HAP-1 (cell line): ENCODE results near the gene ASIC3.
"Not testable (repeated sequence)": the region's sequence is repeated elsewhere in the genome, so short reads cannot be mapped to it uniquely, and the experiment has no call there.

ENCODE experiments used
- DNase-seq, 2 experiments: peaks; one replicate each; pipeline ENCODE4 v3.0.0-alpha.2; 2016 to 2020; ENCODE audit warnings: low spot score in 2 of 2
- H3K27me3 ChIP-seq: fragments of 250-450 bp; sonication (Bioruptor Pico); 2 replicates; pipeline ENCODE4 v1.5.1; 2020; ENCODE audit warnings: low read depth, mild to moderate bottlenecking, moderate library complexity
- H3K36me3 ChIP-seq: fragments of 250-450 bp; sonication (Bioruptor Pico); replicated peaks from 2 replicates; pipeline ENCODE4 v1.5.1; 2020; ENCODE audit warnings: mild to moderate bottlenecking
- H3K4me1 ChIP-seq: fragments of 250-450 bp; sonication (Bioruptor Pico); 2 replicates; pipeline ENCODE4 v1.5.1; 2020; ENCODE audit warnings: mild to moderate bottlenecking
- H3K4me3 ChIP-seq: fragments of 250-450 bp; sonication (Bioruptor Pico); 2 replicates; pipeline ENCODE4 v1.5.1; 2020; ENCODE audit warnings: mild to moderate bottlenecking, moderate library complexity
- H3K9me3 ChIP-seq: fragments of 250-450 bp; sonication (Bioruptor Pico); 2 replicates; pipeline ENCODE4 v1.5.1; 2020; ENCODE audit warnings: mild to moderate bottlenecking, moderate library complexity
- in situ Hi-C: fragments of 300-500 bp; cut with MboI; formaldehyde crosslinking; loops from 3 replicates; pipeline ENCODE4 v1.14.3; 2020; ENCODE audit warnings: low sequenced_read_pairs, inconsistent platforms, mixed read lengths

Gene ASIC3

DNA sequence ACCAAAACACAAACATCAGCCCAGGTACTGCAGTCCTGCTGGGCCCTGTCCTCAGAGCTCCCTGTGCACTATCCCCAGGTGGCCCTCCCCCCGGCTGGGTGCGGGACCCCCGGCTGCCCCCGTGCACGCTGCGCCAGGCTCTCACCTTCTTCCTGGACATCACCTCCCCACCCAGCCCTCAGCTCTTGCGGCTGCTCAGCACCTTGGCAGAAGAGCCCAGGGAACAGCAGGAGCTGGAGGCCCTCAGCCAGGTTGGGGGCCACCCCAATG lies 38.4 kb upstream of the ASIC3 start:
- no peak for DNase-seq
- Histone ChIP-seq H3K4me3 (no peak overlapping the region), H3K36me3 (no peaks in the 10 kb centered on the region), H3K4me1 (no peaks in the 10 kb centered on the region), H3K27me3 (no peaks in the 10 kb centered on the region), H3K9me3 (no peaks in the 10 kb centered on the region)
- in situ Hi-C loops = no loop called here

DNA sequence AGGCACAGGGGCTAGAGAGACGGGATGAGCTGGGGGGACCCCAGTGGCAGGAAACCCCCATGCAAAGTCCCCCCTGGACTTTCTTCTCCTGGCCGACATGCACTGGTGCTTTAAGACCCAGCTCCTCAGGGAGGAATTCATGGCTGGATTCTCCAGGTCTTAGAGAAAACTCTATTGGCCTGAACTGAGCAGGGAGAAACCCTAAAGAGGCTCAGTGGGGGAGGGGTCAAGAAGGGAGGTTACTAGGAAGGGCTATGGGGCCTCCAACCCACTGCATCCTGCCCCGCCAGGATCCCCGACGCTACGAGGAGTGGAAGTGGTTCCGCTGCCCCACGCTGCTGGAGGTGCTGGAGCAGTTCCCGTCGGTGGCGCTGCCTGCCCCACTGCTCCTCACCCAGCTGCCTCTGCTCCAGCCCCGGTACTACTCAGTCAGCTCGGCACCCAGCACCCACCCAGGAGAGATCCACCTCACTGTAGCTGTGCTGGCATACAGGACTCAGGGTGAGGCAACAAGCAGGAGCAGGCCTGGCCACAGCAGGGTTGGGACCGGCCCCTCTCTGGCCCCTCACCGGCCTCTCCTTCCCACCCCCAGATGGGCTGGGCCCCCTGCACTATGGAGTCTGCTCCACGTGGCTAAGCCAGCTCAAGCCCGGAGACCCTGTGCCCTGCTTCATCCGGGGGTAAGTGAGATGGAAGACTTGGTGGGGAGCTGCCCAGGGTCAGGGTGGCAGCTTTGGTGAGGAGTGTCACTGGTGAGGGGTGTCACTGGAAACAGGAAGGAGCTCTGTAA lies 37.8 kb upstream of the ASIC3 start:
- no peaks in the 10 kb centered on the region for H3K9me3 ChIP-seq
- H3K36me3 ChIP-seq = no peaks in the 10 kb centered on the region
- no peaks in the 10 kb centered on the region for H3K4me1 ChIP-seq
- in situ Hi-C loops = no loop called here
- H3K27me3 ChIP-seq = no peaks in the 10 kb centered on the region
- no peak for DNase-seq
- no peak overlapping the region for H3K4me3 ChIP-seq

DNA sequence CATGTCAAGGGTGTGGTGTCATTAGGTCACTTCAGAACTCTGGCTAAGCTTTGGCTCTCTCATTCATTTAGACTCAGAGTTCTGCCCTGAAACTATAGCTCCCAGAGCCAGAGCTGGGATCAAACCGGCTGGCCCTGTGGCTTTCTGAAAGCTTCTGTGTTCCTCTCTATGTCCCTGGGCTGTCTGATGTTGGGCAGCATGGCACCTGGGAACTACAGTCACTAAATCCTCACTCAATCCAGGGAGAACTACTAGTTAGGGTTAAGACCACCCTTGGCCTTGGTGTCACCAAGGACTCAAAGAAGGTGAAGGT lies 37.3 kb upstream of the ASIC3 start:
- no peak overlapping the region for H3K4me3 ChIP-seq
- H3K9me3 ChIP-seq = no peaks in the 10 kb centered on the region
- H3K27me3 ChIP-seq = no peaks in the 10 kb centered on the region

DNA sequence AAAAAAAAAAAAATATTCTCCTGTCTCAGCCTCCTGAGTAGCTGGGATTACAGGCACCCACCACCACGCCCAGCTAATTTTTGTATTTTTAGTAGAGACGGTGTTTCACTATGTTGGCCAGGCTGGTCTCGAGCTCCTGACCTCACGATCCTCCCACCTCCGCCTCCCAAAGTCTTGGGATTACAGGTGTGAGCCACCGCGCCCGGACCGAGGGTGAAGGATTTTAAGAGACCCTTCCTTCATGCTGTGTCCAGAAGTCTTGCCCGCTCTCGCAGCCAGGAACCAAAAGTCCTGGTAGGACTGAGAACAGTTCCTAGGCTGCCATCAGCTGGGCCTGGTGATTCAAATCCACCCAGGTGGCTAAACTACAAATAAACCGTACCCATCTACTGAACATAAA lies 36.7 kb upstream of the ASIC3 start:
- H3K4me3 ChIP-seq, H3K9me3 ChIP-seq, H3K4me1 ChIP-seq, in situ Hi-C loops, H3K27me3 ChIP-seq, DNase-seq, H3K36me3 ChIP-seq: not testable (repeated sequence)

More for the DNA sequence above, 37.3 kb upstream of the ASIC3 start:
- no peaks in the 10 kb centered on the region for H3K4me1 ChIP-seq
- DNase-seq = no peak
- H3K36me3 ChIP-seq = no peaks in the 10 kb centered on the region
- in situ Hi-C loops = no loop called here

DNA sequence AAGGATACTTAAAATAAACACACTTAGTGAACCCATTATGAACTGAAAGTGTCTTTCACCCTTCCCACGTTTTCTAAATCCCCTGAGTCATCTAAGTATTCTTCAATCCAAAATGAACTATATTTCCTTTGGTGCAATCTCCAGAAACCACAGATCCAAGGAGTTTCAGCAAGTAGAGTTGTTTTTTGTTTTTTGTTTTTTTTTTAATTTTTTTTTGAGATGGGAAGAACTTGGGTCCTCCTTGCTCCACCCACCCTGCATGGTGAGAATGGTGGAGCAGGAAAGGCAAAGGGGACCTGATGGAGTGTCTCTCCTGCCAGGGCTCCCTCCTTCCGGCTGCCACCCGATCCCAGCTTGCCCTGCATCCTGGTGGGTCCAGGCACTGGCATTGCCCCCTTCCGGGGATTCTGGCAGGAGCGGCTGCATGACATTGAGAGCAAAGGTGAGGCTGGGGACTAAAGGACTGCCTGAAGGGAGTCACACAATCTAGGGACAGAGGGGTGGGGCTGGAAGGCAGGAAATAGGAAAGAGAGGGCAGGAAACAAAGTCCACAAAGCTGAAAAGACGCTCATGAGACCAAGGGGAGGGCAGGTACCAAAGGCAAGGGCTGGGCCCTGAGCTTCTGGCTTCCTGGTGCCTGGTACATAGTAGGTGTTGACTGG lies 36.2 kb upstream of the ASIC3 start:
- no peaks in the 10 kb centered on the region for H3K36me3 ChIP-seq
- in situ Hi-C loops = no loop called here

DNA sequence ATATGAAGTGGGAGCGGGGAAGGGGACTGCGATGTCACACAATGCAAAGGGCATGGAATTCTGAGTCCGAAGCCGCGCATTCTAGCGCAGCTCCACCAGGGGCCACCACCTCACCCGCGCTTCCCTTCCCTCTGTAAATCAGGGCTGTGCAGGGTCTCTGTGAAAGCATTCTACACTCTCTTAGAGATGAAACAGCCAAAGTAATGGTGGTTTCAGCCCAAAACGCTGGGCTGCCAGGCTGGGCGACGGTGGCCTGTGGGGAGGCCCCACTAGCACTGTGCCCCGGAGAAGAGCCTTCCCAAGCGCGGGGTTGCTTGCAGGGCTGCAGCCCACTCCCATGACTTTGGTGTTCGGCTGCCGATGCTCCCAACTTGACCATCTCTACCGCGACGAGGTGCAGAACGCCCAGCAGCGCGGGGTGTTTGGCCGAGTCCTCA lies 35.4 kb upstream of the ASIC3 start:
- H3K36me3 ChIP-seq = no peaks in the 10 kb centered on the region
- no peaks in the 10 kb centered on the region for H3K27me3 ChIP-seq
- H3K4me1 ChIP-seq = peaks cover 2% of the 10 kb centered on the region
- peak; percentile 40 to 70 for DNase-seq
- H3K4me3 ChIP-seq = no peak overlapping the region
- H3K9me3 ChIP-seq = no peaks in the 10 kb centered on the region
- in situ Hi-C loops = no loop called here

More for the DNA sequence above, 36.2 kb upstream of the ASIC3 start:
- no peaks in the 10 kb centered on the region for H3K9me3 ChIP-seq
- no peak overlapping the region for H3K4me3 ChIP-seq
- no peak for DNase-seq
- H3K4me1 ChIP-seq = no peaks in the 10 kb centered on the region
- H3K27me3 ChIP-seq = no peaks in the 10 kb centered on the region

DNA sequence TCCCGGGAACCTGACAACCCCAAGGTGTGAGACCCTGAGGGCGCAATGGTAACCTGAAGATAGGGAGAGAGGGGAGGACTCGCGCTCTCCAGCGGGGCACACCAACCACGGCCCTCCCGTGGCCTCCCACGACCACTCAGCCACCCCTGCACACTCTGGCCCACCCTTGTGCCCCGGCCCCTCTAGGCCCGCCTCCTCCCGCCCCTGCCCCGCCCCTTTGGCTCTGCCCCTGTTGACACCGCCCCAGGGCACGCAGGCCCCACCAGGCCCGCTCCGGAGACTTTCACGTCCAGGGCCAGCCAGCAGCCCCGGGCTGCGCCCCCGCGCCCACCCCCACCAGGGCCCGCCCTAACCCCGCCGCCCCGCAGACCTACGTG lies 35.0 kb upstream of the ASIC3 start:
- Histone ChIP-seq H3K9me3 (no peaks in the 10 kb centered on the region), H3K4me3 (no peak overlapping the region), H3K4me1 (peaks cover 6% of the 10 kb centered on the region), H3K36me3 (no peaks in the 10 kb centered on the region), H3K27me3 (no peaks in the 10 kb centered on the region)
- in situ Hi-C loops = no loop called here
- no peak for DNase-seq

DNA sequence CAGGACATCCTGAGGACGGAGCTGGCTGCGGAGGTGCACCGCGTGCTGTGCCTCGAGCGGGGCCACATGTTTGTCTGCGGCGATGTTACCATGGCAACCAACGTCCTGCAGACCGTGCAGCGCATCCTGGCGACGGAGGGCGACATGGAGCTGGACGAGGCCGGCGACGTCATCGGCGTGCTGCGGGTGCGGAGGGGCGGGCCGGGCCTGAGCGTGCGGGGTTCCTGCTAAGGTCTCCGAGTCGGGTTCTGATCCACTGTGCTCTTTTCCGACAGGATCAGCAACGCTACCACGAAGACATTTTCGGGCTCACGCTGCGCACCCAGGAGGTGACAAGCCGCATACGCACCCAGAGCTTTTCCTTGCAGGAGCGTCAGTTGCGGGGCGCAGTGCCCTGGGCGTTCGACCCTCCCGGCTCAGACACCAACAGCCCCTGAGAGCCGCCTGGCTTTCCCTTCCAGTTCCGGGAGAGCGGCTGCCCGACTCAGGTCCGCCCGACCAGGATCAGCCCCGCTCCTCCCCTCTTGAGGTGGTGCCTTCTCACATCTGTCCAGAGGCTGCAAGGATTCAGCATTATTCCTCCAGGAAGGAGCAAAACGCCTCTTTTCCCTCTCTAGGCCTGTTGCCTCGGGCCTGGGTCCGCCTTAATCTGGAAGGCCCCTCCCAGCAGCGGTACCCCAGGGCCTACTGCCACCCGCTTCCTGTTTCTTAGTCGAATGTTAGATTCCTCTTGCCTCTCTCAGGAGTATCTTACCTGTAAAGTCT lies 34.4 kb upstream of the ASIC3 start:
- in situ Hi-C loops = no loop called here
- Histone ChIP-seq H3K4me1 (peaks cover 8% of the 10 kb centered on the region), H3K27me3 (no peaks in the 10 kb centered on the region), H3K9me3 (no peaks in the 10 kb centered on the region), H3K36me3 (no peaks in the 10 kb centered on the region), H3K4me3 (no peak overlapping the region)
- DNase-seq = no peak

DNA sequence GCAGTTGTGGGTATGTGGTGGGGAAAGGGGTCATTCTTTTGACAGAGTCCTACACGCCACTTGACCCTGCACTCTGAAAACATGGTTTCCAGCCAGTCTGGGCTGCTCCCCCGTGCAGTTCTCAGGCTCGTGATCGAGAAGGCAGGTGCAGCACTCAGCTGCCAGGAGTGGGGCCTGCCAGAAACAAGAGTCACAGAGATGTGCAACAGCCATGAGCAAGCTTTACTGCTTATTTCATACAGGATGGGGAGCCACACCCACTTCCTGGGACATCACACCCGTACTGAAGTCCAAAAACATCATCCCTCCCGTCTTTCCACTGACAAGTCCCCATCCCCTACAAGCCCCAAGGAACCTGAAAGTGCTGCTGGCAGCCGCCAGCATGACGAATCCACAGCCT lies 33.4 kb upstream of the ASIC3 start:
- H3K36me3 ChIP-seq = no peaks in the 10 kb centered on the region
- no peak for DNase-seq
- no peaks in the 10 kb centered on the region for H3K27me3 ChIP-seq
- H3K4me1 ChIP-seq = peaks cover 8% of the 10 kb centered on the region
- H3K9me3 ChIP-seq = no peaks in the 10 kb centered on the region
- in situ Hi-C loops = no loop called here
- H3K4me3 ChIP-seq = no peak overlapping the region

DNA sequence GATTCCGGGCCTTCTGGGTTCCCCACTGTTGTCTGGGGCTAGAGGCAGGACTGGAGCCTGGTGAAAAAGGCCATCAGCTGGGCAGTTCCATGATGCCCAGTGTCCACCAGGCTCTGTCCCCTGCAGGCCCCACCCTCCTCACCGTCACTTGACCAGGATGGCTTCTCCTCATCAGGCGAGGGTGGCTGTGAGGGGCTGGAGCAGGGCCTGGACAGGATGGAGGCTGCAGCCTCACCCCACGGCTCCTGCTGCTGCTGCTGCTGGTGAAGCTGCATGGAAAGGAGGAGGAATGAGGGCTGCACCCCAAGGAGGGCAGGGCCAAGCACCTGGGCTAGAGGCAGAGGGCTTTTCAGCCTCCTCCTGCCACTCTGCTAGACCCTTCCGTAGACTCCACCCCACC lies 32.4 kb upstream of the ASIC3 start:
- in situ Hi-C loops = no loop called here
- no peaks in the 10 kb centered on the region for H3K9me3 ChIP-seq
- H3K27me3 ChIP-seq = no peaks in the 10 kb centered on the region
- DNase-seq = no peak
- no peaks in the 10 kb centered on the region for H3K36me3 ChIP-seq
- peaks cover 13% of the 10 kb centered on the region for H3K4me1 ChIP-seq
- H3K4me3 ChIP-seq = no peak overlapping the region

DNA sequence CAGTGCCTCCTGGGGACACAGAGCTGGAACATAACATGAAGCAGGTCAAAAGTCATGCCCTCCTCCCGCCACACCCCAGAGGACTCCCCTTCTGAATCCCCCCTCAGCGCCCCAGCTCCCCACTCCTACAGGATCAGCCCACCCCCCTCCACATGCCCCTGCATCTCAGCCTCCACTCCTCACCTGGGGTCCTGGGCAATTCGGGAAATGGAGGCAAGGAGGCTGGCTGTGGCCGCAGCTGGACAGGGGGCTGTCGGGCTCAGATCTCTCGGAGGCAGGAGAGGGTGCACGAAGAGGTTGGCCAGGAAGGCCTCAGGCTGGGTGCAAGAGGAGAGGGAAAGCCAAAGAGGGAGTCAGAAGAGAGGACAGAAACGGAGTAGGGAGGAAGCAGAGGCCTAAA lies 31.8 kb upstream of the ASIC3 start:
- H3K9me3 ChIP-seq = no peaks in the 10 kb centered on the region
- in situ Hi-C loops = no loop called here
- no peaks in the 10 kb centered on the region for H3K27me3 ChIP-seq
- H3K36me3 ChIP-seq = no peaks in the 10 kb centered on the region
- no peak overlapping the region for H3K4me3 ChIP-seq
- no peak for DNase-seq
- peaks cover 13% of the 10 kb centered on the region for H3K4me1 ChIP-seq

DNA sequence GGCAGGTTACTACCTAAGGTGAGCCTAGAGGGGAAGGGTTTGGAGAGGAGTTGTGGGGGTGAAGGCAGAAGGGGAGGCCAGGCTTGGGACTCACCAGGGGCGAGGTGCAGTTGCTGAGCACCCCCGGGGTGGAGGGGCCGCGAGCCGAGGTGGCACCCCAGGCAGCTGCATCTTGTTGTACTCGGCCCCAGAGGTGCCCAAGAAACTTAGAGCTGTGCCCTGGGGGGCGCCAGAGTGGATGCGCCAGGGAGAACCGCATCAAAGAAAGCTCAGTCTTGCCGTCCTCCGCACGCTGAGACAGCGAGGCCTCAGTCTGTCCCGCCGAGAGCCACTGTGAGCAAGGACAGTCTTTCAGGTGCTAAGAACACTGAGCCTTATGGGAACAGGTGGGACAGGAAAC lies 31.4 kb upstream of the ASIC3 start:
- Histone ChIP-seq H3K36me3 (no peaks in the 10 kb centered on the region), H3K9me3 (no peaks in the 10 kb centered on the region), H3K27me3 (no peaks in the 10 kb centered on the region), H3K4me3 (0 out of 2 replicates have a peak overlapping the region, but pooled peaks have one; percentile 23), H3K4me1 (peaks cover 13% of the 10 kb centered on the region)
- no peak for DNase-seq
- in situ Hi-C loops = no loop called here

DNA sequence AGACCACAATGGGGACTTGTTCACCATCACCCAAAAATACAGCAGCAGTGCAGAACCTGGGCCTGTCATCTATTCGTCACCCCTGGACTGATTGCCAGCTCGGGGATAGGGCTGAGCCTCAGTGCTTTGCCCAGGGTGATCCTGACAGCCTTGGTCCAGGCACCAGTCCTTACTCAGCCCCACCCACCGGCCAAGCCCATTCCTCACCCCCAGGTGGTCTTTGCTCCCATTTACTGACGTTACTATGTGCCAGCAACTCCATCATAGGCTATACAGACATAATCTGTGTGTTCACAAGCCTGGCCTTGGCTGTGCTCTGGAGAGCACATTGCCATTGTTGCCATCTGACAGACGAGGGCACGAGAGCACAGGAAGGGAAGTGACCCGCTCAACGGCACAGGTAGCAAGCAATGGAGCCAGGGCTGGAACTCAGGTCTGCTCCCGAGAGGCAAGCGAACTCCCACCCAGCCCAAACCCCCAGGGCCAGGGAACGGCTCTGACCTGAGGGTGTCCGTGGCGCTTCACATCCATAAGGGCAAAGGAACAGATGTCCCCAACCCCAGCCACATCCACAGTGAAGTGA lies 30.9 kb upstream of the ASIC3 start:
- no peaks in the 10 kb centered on the region for H3K9me3 ChIP-seq
- H3K4me1 ChIP-seq = peaks cover 13% of the 10 kb centered on the region
- H3K36me3 ChIP-seq = no peaks in the 10 kb centered on the region
- H3K4me3 ChIP-seq = peak overlapping the region; percentile 23
- no peaks in the 10 kb centered on the region for H3K27me3 ChIP-seq
- in situ Hi-C loops = no loop called here
- DNase-seq = no peak

DNA sequence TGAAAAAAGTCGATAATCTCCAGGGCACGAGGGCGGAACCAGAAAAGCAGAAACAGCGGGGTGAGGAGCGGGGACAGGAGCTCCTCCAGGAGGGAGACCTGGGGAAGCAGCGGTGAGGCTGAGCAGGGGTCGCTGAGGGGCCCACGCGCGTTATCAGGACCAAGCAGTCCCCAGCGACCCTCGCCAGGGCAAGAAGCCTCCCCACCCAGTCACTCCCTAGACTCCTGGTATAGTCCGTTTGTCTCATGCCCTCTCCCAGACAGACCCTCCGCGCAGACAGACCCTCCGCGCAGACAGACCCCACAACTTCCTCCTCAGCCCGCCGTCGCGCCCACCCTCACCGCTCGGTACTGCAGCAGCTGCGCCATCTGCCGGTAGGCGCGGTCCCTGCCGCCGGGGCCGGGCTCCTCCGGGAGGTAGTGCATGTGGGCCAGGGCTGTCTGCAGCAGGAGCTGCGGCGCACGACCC lies 30.3 kb upstream of the ASIC3 start:
- in situ Hi-C loops = no loop called here
- H3K9me3 ChIP-seq = no peaks in the 10 kb centered on the region
- DNase-seq = peak; percentile 63 to 93
- H3K4me3 ChIP-seq = peak overlapping the region; percentile 23
- no peaks in the 10 kb centered on the region for H3K36me3 ChIP-seq
- peaks cover 13% of the 10 kb centered on the region for H3K4me1 ChIP-seq
- no peaks in the 10 kb centered on the region for H3K27me3 ChIP-seq
